ENCODE data around the gene ABCE1.

Gene ABCE1

GRCh38 chr4:145176641-145177432 lies 78.7 kb downstream of the ABCE1 start:
- DNase-seq (ENCODE audit: low read depth in 2 of 3, low spot score in 2 of 3), result no peak

GRCh38 chr4:145177511-145177905 lies 79.4 kb downstream of the ABCE1 start:
- no peak for DNase-seq (ENCODE audit: low read depth in 2 of 3, low spot score in 2 of 3)

- no peak for DNase-seq (ENCODE audit: low read depth in 2 of 3, low spot score in 2 of 3)
Measured at GRCh38 chr4:145177906-145178538, 79.9 kb downstream of the ABCE1 start.

DNA sequence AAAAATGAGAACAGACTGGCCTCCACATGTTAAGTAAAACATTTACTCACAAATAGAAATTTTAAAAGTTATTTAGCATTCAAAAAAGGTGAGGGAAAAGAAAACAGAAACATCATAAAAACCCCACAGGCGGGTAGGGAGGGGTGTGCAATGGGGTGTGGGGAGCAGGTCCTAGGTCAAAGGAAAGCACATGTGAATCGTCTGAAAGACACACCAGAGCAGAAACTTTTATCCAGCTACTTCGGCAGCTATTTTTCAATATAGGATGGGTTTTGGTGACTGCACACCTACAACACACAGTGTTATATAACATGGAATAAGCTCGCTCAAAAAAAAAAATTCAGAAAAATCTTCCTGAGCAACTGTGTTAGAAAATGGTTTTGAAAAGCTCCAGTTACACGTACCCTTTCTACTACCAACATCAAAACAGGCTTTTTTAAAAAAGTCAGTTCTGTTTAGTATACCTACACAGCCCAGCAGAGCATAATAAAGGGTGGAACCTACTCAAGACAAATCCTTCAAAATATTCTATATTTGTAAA lies 80.7 kb downstream of the ABCE1 start:
- DNase-seq (ENCODE audit: low read depth in 2 of 3, low spot score in 2 of 3), result no peak
